NCI-H446 treated with DMSO at 0.1 percent for 48 hours (cell line): ENCODE data around the gene RBFOX2.
"Not testable (repeated sequence)": the region's sequence is repeated elsewhere in the genome, so short reads cannot be mapped to it uniquely, and the experiment has no call there.

Source experiments
- DNase-seq: peaks from one replicate; lab custom pipeline; 2025; lab: John Stamatoyannopoulos, UW

The RBFOX2 gene

GRCh38 chr22:36008565-36008964 lies 20.1 kb downstream of the RBFOX2 start:
- DNase-seq: no peak

GRCh38 chr22:36008131-36008530 lies 20.5 kb downstream of the RBFOX2 start:
- DNase-seq: no peak

GRCh38 chr22:36003972-36004674 lies 24.5 kb downstream of the RBFOX2 start:
- DNase-seq: no peak

- no peak for DNase-seq
These were observed 25.8 kb downstream of the RBFOX2 start for GRCh38 chr22:36002718-36003260.

- DNase-seq: no peak
These were observed 26.5 kb downstream of the RBFOX2 start for GRCh38 chr22:36002084-36002483.

- DNase-seq: no peak
These were observed 29.9 kb downstream of the RBFOX2 start for GRCh38 chr22:35998748-35999147.

- DNase-seq: no peak
These were observed 31.2 kb downstream of the RBFOX2 start for GRCh38 chr22:35997438-35997837.

GRCh38 chr22:35996596-35996995 lies 32.0 kb downstream of the RBFOX2 start:
- DNase-seq: no peak

GRCh38 chr22:35995772-35996171 lies 32.9 kb downstream of the RBFOX2 start:
- no peak for DNase-seq

GRCh38 chr22:35995348-35995747 lies 33.3 kb downstream of the RBFOX2 start:
- DNase-seq: no peak

- DNase-seq: not testable (repeated sequence)
These were observed 34.9 kb downstream of the RBFOX2 start for GRCh38 chr22:35993727-35994126.

GRCh38 chr22:35993048-35993714 lies 35.4 kb downstream of the RBFOX2 start:
- DNase-seq: no peak

- DNase-seq: no peak
These were observed 37.5 kb downstream of the RBFOX2 start for GRCh38 chr22:35991168-35991567.

- no peak for DNase-seq
These were observed 40.6 kb downstream of the RBFOX2 start for GRCh38 chr22:35988030-35988429.

- peak; percentile 42 for DNase-seq
These were observed 41.1 kb downstream of the RBFOX2 start for GRCh38 chr22:35987487-35987886.

- no peak for DNase-seq
These were observed 42.5 kb downstream of the RBFOX2 start for GRCh38 chr22:35986088-35986487.

GRCh38 chr22:35985371-35985770 lies 43.3 kb downstream of the RBFOX2 start:
- no peak for DNase-seq

- DNase-seq: peak; percentile 60
These were observed 44.1 kb downstream of the RBFOX2 start for GRCh38 chr22:35984183-35985175.

GRCh38 chr22:35981900-35982299 lies 46.7 kb downstream of the RBFOX2 start:
- no peak for DNase-seq

- no peak for DNase-seq
These were observed 49.7 kb downstream of the RBFOX2 start for GRCh38 chr22:35978889-35979288.

GRCh38 chr22:35978201-35978600 lies 50.4 kb downstream of the RBFOX2 start:
- DNase-seq: no peak

- no peak for DNase-seq
These were observed 51.5 kb downstream of the RBFOX2 start for GRCh38 chr22:35977136-35977535.
